ENCODE data around the gene TMBIM4. TPM values are rescaled to one million over a fixed set of nuclear protein-coding genes. Genes with fewer than 3 reads are reported as not detected.

TMBIM4 gene
- polyA plus RNA-seq, 1 donor = 79.7 TPM

- no peak for DNase-seq (ENCODE audit: low read depth)
Measured at GRCh38 chr12:66090157-66090556, 79.6 kb downstream of the TMBIM4 start.

GRCh38 chr12:66087365-66087943 lies 82.3 kb downstream of the TMBIM4 start:
- peak; percentile 39 for DNase-seq (ENCODE audit: low read depth)

GRCh38 chr12:66085998-66086397 lies 83.8 kb downstream of the TMBIM4 start:
- DNase-seq (ENCODE audit: low read depth) = no peak

Other genes starting within 250 kb of the TMBIM4 start
- gene LLPH, start 39.2 kb downstream of the TMBIM4 start, polyA plus RNA-seq (ENCODE audit: insufficient read length) = 26.2 TPM
- 4.4 TPM for gene IRAK3, start 19.2 kb upstream of the TMBIM4 start, polyA plus RNA-seq (ENCODE audit: insufficient read length)
- 1.9 TPM for gene HELB, start 132.5 kb upstream of the TMBIM4 start, polyA plus RNA-seq (ENCODE audit: insufficient read length)